Ovary (tissue), 3 donors: Measurements from ENCODE around the gene RPRM.

Source experiments
- CTCF ChIP-seq, 3 donors: fragments of 450-650 bp in 2 of 3; fragments of 200-600 bp in 1 of 3; IDR thresholded peaks; one replicate each; pipeline versions ENCODE4 v1.5.1 to v1.8.0; 2016 to 2022; ENCODE audit warnings: antibody characterized with exemption in 3 of 3, mild to moderate bottlenecking in 1 of 3
- POLR2A ChIP-seq: fragments of 450-650 bp; IDR thresholded peaks from one replicate; pipeline ENCODE4 v1.6.1; 2017; ENCODE audit warnings: antibody characterized with exemption, mild to moderate bottlenecking, moderate library complexity
- donor health status: DM: no; HTN: no; CAD: no.

- no peak for TF ChIP-seq CTCF (IDR thresholded peaks at IDR 0.05)
- no peak for TF ChIP-seq POLR2A
Measured at GRCh38 chr2:153495725-153496124, 17.2 kb upstream of the RPRM start.
